Epidermal melanocyte (primary cell): Measurements from ENCODE around the gene CLEC6A.
"Not testable (repeated sequence)": the region's sequence is repeated elsewhere in the genome, so short reads cannot be mapped to it uniquely, and the experiment has no call there.

ENCODE experiments used
- DNase-seq: peaks from one replicate; pipeline ENCODE4 v3.0.0; 2011; ENCODE audit warnings: low spot score; ENCODE audit not compliant: insufficient read length

The CLEC6A gene

DNA sequence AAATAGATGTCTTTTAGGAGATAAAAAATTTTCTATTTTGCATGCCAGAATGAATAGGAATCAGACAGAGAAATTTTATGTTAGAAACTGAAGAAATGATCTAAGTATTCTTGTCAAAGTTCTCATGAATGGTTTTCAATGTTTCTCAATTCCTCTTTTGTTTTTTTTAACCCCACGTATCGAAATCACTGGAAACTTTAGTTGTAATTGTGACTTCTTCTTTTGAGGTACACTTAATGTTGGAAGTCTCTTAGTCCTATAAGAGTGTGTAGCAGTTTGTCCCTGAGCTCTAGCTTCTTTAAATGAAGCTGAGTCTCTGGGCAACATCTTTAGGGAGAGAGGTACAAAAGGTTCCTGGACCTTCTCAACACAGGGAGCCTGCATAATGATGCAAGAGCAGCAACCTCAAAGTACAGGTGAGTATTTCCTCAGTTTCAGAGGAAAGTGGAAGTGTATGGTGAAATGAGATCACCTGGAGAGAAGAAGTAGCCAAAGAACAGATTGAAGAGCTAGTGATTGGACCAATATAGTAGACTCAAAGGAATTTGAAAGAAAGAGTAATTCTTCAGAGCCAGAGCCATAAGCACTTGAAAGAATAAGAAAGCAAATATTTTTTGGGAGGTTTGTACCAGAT lies at the start of gene CLEC6A:
Gene CLEC6A (plus strand): TSS at position 236 of the 634 bp plus-strand sequence. CDS start 150 bp downstream, at position 386.
- no peak for DNase-seq

DNA sequence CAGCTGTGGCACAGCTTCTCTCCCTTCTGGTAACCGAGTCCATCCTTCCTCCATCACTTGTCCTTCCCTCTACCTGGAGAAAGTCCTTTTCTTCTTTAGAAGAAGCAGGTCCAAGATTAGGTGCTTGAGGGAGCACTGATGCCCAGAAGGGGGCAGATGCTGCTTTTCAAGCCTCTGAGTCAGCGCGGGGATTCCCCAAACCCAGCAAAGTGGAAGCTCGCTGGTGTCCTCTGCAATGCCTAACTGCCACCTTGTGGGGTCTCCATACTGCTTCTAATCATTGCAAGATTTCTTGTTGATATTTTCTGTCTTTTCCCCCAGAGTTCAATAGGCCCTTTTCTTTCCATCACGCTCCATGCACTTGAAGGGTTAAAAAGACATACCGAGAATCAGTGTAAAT lies 36.2 kb upstream of the CLEC6A start:
- not testable (repeated sequence) for DNase-seq

DNA sequence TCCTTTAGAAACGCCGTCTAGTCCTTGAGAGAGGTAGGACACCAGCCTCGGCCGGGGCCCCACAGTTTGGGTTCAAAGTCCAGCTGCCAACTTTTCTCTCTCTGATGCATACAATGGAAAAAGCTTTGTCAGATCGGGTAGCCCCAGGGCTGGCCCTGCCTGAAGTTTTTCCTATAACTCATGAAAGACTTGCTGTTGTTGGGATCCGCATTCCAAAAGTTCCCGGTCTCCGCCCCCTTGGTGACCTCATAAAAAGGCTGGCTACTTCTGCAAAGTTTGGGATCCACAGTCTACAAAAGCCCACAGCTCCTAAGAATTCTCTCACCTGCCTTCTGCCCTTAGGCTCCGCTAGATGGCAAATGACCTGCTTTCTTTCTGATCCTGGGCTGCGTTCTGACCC lies 35.3 kb upstream of the CLEC6A start:
- DNase-seq, result no peak

DNA sequence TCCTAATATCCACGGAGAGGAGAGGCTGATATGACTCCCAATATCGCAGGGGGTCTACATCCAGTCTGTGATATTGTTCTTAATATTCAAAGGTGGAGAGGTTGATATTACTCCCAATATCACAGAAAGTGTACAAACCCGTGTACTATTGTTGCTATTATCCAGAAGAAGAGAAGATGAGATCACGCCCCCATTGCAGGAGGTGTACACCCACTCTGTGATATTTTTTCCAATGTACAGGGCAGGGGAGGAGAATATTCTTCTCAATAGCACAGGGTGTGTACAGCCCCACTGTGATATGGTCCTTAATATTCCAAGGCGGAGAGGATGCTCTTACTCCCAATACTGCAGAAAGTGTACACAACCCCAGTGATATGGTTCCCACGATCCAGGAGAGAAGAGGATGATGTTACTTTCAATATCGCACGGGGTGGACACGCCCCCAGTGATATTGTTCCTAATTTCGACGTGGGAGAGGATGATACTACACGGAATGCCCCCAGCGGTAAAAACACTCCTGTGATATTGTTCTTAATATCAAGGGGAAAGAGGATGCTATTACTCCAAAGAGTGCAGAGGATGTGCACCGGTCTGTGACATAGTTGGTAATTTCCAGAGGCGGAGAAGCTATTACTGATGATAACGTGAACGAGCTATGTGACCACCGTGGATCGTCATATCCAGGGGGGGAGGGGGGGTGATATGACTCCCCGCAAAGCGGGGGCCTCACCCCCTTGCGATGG lies 11.1 kb upstream of the CLEC6A start:
- DNase-seq, result not testable (repeated sequence)

DNA sequence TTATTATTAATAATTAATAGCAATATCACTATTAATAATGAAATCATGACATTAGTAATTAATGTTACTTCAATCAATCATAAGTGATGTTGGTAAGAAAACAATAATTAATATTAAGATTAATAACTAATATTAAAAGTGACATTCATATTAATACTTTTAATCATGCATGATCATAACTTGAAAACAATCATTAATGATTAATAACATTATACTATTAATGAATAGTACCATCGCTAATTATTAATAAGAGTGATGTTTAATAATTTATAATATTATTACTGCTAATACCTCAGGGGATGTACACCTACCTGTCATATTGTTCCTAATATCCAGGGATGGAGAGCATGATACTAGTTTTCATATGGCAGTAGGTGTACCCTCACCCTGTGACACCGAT lies 10.0 kb upstream of the CLEC6A start:
- DNase-seq, result no peak

DNA sequence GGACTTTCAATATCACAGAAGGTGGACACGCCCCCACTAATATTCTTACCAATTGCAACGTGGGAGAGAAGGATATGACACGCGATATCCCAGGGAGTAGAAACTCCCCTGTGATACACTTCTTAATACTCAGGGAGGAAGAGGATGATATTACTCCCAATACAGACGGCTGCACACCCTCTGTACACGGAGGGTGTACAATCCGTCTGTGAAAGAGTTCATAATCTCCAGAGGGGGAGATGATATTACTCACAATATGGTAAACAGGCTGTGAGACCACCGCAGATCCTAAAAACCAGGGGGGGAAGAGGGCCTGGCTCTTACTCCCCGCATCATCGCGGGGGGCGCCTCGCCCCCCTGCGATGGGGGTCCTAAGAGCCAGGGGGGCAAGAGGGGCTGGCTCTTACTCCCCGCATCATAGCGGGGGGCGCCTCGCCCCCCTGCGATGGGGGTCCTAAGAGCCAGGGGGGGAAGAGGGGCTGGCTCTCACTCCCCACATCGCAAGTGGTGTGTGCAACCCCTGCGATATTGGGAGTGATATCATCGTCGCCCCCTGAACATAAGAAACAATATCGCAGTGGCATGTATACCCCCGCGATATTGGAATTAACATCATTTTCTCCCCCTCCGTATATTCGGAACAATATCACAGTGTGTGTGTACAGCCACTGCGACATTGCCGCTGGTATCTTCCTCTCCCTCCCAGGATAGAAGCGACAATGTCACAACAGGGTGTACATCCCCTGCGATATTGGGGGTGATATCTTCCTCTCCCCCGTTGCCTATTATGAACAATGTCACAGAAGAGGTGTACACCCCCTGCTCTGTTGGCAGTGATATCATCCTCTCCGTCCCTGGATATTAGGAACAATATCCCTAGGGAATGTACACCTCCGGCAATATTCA lies 8.9 kb upstream of the CLEC6A start:
- DNase-seq, result no peak

DNA sequence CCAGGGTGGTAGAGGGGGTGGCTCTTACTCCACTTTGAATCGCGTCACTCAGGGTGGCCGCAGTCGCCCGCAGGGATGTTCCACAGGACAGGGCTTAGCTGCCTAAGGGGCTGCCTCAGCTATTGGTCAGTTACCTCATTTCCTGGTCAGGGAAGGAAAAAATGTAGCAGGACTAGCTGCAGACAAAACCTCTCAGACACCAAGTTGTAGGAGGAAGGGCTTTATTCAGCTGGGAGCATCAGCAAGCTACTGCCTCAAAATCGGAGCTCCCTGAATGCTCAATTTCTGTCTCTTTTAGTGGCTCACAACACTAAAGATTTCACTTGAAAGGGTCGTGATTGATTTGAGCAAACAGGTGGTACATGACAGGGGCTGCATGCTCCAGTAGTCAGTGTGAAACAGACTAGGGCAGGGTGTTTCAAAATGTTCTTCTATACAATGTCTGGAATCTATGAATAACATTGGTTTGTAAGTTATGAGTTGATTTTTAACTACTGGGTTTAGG lies 6.4 kb upstream of the CLEC6A start:
- no peak for DNase-seq

DNA sequence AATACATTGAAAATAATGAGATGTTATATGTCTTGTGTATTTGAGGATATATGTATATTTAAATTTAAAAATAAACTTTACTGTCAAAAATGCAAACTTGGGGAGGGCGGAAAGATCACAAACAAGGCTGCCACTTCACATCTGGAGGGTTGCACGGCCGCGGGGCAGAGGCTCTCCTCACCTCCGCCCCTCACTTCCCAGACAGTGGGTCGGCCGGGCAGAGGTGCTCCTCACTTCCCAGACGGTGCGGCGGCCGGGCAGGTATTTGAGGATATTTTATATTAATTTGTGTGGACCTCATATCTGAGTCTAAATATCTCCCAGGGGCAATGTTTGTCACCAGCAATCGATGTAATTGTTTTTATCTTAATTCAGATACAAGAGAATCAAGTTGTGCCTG lies 3.7 kb upstream of the CLEC6A start:
- DNase-seq, result no peak

DNA sequence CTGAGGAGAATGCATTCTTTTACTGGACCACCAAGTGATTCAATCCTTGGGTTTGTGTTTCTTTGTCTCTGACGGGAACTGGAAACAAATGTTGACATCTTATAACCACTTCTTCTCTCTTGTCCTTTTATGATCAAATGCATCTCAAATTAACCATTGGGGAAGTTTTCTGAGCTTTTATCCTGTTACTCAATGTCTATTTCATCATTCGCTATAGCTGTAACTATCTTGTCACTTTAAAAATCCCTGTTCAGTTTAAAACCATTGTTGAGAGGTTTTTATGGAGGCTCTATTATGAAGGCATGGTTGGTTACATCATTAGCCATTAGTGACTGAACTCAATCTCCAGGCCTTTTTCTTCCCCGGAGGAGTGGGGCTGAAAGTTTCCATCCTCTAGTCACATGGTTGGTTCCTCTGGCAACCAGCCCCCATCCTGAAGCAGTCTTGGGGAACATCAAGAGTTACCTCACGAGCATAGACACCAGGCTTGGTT lies 2.7 kb upstream of the CLEC6A start:
- DNase-seq, result no peak

DNA sequence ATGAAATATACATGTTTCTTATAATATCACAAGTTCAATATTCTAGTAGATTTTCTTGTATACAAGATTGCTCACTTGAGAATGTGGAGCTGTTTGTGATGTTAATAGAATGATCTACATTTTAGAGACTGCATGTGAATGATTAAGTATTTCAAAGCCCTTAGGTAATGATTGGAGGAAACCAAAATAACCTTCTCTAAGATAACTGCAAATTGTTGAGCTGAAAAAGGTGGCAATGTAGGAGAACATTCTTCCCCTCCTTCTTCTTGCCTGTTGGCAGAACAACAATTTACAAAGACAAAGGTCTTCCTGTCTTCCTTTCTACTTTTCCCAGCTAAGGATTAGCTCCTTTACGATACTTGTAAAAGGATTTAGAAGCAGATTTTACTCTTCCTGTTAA lies 2.0 kb upstream of the CLEC6A start:
- no peak for DNase-seq

DNA sequence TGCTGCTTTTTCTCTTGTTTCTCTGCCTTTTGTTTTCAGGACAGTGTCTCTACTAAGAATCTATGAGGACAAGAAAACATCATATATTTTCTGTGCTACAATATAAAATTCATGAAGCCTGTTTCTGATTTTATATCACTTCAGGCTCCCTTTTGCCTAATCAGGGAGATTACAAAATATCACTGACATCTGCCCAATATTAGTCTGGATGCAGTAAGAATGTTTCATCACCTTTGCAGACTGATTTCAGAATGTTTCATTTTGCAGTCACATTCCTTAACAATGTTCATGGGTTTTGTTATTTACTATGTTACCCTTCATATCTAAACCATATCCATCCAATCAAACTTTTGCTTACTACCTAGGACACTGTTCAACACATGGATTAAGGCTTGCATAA lies 491 bp upstream of the CLEC6A start:
- no peak for DNase-seq

DNA sequence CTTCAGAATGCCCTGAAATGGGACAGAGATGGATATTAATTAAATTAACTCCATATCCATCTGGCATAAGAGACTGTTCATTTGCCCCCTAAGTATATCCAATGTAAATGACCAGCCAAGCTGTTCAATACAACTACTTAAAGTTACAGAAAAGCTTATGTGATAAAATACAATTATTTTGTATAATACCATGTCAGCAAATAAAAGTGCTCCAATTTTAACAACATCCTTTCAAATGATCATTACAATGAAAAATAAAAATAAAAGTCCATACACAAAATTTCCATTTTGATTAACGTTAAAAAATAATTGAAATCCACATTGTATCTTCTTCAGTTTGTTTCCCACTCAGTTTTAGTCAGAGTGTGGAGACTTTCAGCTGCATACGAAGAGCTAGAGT lies 5.7 kb downstream of the CLEC6A start:
- DNase-seq, result no peak

DNA sequence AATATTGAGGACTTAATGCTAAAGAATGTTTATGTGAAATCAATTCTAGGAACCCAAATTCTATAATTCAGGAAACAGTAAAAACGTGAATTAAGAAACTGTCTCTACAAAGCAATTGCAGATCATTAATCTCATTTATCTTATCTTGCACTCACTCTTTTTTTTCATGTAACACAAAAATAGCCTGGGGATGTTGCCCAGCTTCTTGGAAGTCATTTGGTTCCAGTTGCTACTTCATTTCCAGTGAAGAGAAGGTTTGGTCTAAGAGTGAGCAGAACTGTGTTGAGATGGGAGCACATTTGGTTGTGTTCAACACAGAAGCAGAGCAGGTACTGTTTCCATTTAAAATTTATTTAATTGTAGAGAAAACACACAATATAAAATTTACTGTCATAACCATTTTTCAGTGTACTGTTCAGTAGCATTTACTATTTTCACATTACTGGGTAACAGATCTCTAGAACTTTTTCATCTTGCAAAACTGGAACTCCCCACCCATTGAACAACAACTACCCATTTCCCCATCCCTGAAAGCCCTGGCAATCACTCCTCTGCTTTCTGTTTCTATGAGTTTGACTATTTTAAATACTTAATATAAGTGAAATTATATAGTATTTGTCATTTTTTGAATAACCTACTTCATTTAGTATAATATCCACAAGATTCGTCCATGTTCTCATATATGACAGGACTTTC lies 9.7 kb downstream of the CLEC6A start:
- no peak for DNase-seq

DNA sequence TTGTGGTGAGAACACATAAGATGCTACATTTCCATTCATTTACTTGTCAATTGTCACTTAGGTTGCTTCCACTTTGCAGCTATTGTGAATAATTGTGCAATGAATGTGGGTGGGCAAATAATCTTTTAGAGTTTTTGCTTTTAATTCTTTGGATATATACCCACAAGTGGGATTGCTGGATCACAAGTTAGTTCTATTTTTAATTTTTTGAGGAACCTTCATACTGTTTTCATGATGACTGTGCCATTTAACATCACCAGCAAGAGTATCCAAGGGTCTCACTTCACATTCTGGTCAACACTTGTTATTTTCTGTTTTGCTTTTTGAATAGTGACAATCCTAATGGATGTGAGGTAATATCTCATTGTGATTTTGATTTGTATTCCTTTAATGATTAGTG lies 10.5 kb downstream of the CLEC6A start:
- DNase-seq, result no peak

DNA sequence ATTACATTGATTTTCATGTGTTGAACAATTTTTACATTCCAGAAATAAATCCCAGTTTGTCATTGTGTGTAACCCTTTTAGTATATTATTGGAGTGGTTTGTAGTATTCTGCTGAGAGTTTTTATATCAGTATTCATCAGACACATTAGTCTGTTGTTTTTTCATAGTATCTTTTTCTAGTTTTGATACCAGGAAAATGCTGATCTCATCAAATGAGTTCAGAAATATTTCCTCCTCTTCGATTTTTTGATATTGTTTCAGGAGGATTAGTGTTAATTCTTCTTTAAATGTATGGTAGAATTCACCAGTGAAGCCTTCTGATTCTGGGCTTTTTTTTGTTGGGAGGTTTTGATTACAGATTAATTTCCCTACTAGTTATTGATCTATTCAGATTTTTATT lies 15.3 kb downstream of the CLEC6A start:
- DNase-seq, result no peak

DNA sequence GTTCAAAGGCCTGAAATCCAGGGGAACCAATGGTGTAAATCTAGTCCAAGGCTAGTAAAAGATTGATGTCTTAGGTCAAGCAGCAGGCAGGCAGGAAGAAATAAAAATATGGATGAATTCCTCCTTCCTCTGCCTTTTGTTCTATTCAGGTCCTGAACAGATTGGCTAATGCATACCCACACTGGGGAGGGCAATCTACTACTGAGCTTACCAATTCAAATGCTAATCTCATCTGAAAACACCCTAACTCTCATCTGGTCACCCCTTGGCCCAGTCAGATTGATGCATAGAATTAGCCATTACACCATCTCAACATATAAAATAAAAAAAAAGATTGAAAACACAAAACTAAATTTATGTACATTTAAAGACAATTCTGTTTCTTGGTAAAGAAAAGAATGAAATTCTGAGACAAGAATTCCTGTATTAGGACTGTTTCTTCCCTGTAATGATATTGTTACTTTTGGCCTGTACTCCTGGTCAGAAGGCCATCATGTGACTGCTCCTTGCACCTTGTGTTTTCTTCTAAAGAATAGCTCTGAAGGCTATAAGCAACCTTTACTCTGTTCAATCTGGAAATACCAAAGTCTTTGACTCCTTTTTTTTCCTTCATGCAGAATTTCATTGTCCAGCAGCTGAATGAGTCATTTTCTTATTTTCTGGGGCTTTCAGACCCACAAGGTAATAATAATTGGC lies 19.9 kb downstream of the CLEC6A start:
- DNase-seq, result no peak

DNA sequence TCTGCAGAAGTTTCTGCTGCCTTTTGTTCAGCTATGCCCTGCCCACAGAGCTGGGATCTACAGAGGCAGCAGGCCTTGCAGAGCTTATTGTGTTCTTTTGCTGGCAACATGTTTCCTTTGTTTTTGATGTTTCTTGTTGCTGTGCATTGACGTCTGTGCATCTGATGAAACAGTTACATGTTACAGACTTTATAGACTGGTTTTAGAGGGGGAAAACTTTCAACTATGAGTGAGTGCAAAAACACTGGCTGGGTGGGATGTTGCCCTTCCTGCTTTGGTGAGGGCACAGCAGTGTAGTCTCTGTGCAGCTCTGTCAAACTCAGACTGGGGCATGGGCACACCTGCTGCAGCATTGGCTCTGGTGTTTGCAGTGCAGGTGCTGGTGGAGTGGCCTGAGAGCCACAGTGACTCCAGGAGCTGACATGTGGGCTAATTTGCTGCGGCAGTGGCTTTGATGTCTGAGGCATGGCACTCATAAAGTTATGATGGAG lies 26.9 kb downstream of the CLEC6A start:
- DNase-seq, result no peak

DNA sequence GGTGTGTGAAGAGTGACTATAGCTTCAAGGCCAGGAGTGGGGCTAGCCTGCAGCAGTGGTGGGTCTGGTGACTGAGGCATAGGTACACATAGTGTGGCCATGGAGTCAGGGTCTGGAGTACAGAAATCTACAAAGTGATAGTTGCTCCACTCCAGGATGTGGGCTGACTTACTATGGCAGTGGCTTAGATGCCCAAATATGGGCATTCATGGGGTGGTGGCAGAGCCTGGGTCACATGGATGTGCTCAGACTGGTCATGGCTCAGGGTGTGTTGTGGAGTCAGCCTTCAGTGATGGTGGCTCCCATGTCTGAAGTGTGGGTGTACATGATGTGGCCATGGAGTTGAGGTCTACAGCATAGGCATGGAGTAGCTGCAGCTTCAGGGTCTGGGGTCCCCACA lies 27.3 kb downstream of the CLEC6A start:
- no peak for DNase-seq

DNA sequence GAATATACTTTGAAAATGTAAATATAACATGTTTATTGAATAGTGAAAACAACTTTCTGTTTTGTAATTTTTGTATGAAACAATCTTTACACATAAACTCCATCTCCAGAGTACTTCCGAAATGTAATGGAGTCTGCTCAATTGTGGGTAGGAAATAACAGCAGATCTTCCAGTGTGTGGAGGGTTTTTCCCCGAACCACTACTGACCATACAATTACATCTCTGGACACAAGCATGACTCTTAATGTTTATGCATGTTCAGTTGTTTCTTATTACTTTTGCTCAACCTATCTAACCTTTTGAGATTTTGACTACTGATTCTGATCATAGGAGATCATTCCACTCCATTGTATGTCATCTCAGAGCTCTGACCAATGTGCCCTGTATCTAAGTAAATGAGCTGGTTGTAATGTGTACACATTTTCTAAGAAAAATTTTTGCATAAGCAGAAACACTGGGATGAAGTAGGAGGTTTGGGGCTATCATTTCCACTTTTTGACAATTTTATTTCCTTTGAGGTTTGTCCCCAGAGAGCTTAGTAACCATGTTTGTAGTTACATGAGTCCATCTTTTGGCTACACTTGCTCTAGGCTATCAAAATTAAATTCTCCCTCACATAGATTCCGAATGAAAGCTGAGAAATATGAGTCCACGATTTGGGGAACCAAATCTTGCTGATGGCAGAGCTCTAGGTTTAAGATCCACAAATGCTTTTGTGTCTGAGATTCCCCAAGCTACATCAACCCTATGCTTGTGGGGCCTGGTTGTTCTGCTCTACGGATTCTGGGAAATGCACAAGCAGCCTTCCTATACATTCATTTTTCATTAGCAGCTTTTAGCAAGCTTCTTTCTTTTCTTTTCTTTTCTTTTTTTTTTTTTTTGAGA lies 36.1 kb downstream of the CLEC6A start:
- DNase-seq, result no peak
